ENCODE results near the gene HS3ST3A1. TPM values are rescaled to one million over a fixed set of nuclear protein-coding genes. Genes with fewer than 3 reads are reported as not detected.
A peak's percentile ranks its signal among the peaks of the same experiment; 100 is the strongest.
"Not testable (repeated sequence)": the region's sequence is repeated elsewhere in the genome, so short reads cannot be mapped to it uniquely, and the experiment has no call there.

HS3ST3A1 gene
- total RNA-seq, 1 donor from 2014 or later: 9.7 TPM

GRCh38 chr17:13496553-13497056 is 105.1 kb downstream of the HS3ST3A1 start:
- DNase-seq (ENCODE audit: low read depth): not testable (repeated sequence)

- no peak for DNase-seq (ENCODE audit: low read depth)
Measured at GRCh38 chr17:13495423-13495822, 106.3 kb downstream of the HS3ST3A1 start.

GRCh38 chr17:13492737-13493122 is 109.0 kb downstream of the HS3ST3A1 start:
- DNase-seq (ENCODE audit: low read depth): no peak

DNA sequence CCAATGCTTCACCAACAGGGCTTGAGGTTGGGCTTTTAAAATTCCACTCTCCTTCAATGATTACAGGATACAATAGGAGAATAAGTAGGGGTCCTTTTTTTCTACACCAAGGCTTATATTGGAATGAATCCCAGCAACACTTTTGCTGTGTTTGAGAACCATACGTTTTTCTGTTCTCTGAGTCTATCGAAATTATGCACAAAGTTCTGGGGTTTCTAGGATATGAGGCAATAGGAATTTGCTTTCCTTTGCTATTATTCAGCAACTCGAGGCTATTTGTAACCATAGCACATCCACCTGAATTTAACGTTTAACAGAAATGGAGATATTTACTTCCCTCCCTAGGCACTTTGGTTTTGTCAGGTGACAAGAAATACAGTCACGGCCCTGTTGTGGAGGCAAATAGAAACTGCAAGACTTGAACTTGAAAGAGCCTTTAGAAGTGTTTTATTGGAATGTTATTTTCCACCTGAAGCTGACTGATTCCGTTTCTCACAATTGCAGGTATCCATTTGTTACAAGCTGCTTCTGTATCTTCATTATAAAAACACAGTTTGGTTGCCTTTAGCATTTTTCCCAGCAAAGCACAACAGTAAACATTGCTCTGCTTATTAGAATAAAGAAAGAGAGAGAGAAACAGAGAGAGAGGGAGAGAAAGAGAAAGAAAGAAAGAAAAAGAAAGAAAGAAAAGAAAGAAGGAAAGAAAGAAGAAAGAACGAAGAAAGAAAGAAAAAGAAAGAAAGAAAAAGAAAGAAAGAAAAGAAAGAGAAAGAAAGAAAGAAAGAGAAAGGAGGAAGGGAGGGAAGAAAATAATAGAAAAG is 109.6 kb downstream of the HS3ST3A1 start:
- DNase-seq (ENCODE audit: low read depth): no peak

DNA sequence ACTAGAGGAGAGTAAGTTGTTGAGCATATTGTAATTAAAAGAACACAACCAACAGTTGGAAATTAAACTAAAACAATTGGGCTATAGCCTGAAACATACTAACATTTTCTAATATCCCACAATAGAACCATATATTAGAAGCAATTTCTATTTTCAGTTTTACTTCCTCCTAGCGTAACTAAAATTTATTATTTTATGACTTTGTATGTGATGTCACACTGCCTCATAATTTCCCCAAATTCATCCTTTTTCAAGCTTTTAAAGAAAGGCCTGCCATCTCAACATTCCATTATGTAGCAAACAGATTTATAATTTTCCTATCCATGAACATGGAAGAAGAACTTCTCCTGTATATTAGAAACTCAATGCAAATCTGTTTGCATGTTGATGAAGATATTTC is 110.2 kb downstream of the HS3ST3A1 start:
- no peak for DNase-seq (ENCODE audit: low read depth)

GRCh38 chr17:13490906-13491482 is 110.7 kb downstream of the HS3ST3A1 start:
- DNase-seq (ENCODE audit: low read depth): no peak

GRCh38 chr17:13490427-13490826 is 111.3 kb downstream of the HS3ST3A1 start:
- peak; percentile 40 for DNase-seq (ENCODE audit: low read depth)

GRCh38 chr17:13485327-13485726 is 116.4 kb downstream of the HS3ST3A1 start:
- no peak for DNase-seq (ENCODE audit: low read depth)

GRCh38 chr17:13484020-13484419 is 117.7 kb downstream of the HS3ST3A1 start:
- DNase-seq (ENCODE audit: low read depth): no peak

DNA sequence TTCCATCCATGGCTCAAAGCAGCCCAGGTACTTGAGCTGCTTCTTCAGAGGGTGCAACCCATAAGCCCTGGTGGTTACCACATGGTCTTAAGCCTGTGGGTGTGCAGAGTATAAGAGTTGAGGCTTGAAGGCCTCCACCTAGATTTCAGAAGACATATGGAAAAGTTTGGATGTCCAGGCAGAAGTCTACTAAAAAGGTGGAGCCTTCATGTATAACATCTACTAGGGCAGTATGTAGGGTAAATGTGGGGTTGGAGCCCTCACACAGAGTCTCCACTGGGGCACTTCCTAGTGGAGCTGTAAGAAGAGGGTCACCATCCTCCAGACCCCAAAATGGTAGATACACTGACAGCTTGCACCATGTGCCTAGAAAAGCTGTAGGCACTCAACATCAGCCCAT is 120.9 kb downstream of the HS3ST3A1 start:
- no peak for DNase-seq (ENCODE audit: low read depth)

- DNase-seq (ENCODE audit: low read depth): no peak
Measured at GRCh38 chr17:13478326-13478830, 123.4 kb downstream of the HS3ST3A1 start.

GRCh38 chr17:13477180-13477611 is 124.5 kb downstream of the HS3ST3A1 start:
- no peak for DNase-seq (ENCODE audit: low read depth)

DNA sequence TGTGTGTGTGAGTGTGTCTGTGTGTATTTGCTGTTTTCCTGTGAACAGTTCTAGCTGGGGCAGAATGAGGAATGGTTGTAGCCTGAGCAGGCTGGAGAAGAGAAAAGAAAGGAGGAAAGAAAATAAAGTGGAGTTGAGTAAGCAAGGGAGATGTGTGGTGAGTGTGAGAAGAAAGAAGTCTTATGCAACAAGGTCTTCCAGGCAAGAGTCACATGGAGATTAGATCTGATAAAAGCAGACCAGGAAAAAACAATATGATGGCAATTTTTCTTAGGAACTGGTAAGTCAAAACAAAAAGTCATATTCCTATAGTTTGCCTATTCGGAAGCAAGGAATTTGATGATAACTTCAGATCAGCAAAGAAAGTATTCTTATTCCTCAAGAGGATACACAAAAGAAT is 125.0 kb downstream of the HS3ST3A1 start:
- no peak for DNase-seq (ENCODE audit: low read depth)

GRCh38 chr17:13475574-13476223 is 126.0 kb downstream of the HS3ST3A1 start:
- DNase-seq (ENCODE audit: low read depth): no peak

DNA sequence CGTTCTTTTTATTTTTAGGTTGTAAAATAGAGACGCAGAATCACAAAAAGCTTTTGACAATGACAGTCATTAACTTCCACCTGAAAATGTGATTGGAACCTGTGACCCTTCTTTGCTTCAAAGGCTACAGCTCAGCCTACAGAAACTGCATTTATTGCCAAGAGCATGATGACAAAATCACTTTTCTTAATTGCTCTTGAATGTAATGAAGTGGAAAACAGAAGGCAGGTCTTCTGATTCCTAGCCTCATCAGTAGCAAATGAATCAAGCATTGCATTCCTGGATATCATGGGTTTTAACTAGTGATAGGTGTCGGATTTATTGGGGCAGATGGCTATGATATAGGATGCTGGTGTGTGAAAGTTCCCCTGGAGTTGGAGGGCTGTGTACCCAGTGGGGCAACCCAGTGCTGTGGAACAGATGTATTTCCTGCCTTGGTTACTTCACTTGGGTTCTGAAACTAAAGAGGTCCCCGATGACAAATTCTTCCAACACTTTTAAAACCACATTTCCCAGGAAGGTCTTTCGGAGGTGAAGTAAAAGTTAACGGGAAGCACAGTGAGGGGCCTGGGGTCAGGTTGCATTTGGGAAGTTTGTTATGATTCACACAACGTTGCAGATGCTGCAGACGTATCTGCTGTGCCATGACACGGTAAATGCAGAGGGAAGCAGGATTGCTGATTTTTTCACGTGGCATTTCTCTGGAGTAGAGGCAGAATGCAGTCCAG is 127.5 kb downstream of the HS3ST3A1 start:
- DNase-seq (ENCODE audit: low read depth): no peak

DNA sequence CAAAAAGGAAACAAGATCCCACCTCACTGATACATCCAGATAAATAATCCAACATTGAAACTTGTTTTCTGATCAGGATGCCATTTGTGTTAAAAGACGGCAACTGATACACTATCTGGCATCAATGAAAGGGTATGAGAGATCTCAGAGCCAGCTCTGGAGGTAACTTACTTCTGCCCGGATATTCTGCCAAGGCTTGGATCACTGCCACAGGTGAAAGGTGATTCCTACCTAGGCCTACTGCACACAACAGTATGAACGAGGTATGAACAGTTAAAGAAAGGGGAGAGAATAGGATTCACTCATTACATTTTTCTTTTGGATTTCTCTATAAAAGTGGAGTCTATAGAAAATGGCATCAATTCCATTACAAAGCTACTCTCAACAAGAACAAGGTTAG is 136.1 kb downstream of the HS3ST3A1 start:
- DNase-seq (ENCODE audit: low read depth): no peak

- DNase-seq (ENCODE audit: low read depth): peak; percentile 57
Measured at GRCh38 chr17:13462673-13463124, 139.0 kb downstream of the HS3ST3A1 start.

- DNase-seq (ENCODE audit: low read depth): no peak
Measured at GRCh38 chr17:13462146-13462545, 139.6 kb downstream of the HS3ST3A1 start.

- no peak for DNase-seq (ENCODE audit: low read depth)
Measured at GRCh38 chr17:13460261-13461000, 141.3 kb downstream of the HS3ST3A1 start.

DNA sequence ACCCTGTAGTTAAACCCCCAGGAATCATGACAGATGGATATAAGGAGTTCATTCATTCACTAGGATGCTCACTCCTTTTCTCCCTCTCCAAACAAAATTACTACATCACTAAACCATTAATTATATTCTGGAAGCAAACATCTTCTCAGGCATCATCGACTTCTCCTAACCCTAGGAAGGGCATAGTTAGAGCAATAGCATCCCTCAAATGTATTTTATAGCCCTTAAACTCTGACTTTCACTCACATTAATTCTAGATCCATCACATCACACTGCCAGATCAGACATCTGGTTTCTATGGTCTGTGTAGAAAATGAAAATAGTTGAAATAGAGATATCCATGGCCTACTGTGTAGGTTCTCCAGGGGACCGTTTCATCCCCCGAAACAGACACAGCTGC is 143.9 kb downstream of the HS3ST3A1 start:
- no peak for DNase-seq (ENCODE audit: low read depth)

All from myocyte (in vitro differentiated cells).